Stimulated activated CD4-positive, alpha-beta T cell treated with anti-CD3 and anti-CD28 coated beads, Interleukin-12 subunit alpha, Interleukin-12 subunit beta, amount 100 ng/mL, for 24 hours (primary cell): ENCODE data around the gene TMEM198.

Source experiments
- DNase-seq, 2 experiments: peaks; one replicate each; pipeline ENCODE4 v3.0.0-alpha.2; 2020; ENCODE audit warnings: low read depth in 2 of 2

Gene TMEM198, protein sequence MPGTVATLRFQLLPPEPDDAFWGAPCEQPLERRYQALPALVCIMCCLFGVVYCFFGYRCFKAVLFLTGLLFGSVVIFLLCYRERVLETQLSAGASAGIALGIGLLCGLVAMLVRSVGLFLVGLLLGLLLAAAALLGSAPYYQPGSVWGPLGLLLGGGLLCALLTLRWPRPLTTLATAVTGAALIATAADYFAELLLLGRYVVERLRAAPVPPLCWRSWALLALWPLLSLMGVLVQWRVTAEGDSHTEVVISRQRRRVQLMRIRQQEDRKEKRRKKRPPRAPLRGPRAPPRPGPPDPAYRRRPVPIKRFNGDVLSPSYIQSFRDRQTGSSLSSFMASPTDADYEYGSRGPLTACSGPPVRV

DNA sequence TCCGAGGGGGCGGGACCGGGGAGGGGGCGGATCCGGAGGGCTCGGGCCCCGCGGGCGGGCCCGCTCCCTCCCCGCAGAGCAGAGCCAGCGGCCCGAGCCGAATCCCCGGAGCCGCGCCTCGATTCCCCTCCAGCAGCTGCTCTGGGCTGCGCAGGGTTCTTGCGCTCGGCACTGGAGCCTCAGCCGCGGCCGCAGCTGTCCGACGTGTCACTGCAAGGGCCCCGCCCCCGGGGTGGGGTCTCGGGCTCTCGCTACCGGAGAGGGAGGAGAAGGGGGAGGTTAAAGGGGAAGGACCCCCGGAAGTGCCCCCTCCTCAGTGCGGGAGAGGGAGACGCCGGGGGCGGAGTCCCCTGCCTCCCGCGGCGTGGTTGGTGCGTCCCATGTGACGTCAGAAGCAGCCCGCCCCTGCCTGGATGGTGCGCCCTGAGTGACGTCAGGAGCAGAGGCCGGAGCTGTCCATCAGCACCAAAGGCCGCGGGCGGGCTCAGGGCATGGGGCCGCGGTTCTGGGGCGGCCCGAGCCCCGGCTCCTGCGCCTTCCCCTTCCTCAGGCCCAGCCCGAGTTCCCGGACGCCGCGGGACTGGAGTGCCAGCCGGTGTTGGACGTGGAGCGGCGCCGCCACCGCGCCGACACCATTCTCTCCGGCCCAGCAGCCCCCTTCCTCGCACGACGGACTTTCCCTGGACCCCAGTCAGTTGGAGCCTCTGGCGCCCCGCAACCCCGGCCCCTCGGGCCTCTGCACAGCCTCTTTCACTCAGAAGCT is at the start of gene TMEM198, which contains the start of gene CHPF:
TMEM198 (plus strand) TSS at position 433 of the 763 bp plus-strand sequence. CDS start 700 bp downstream, outside the sequence.
CHPF (minus strand) TSS at position 214 of the 763 bp plus-strand sequence. CDS start 271 bp downstream, outside the sequence.
- peak; percentile 93 to 94 for DNase-seq

DNA sequence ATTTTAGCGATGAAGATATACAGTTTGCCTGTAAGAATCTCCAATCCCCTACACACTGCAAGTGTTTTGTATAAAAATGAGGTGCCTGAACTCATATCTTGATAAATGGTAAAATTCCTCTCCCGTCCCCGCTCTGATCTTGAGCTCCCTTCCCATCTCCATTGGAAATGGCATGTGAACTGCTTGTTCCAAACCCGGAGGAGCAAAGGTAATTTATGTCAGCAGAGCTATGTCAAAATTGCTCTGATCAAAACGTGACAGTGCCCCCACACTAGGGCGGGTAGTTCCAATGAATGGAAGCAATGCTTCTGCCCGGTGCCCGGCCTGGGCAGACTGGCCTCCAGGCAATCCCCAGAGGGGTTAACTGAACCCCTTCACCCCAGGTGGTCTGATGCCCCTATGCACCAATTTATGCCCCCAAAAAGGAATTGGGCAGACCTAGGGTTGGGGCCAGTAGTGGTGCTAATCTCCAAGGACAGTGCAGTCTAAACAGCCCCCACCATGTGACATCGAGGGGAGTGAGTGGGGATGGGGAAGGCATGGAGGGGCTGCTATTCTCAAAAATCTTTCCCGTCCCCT is 48.8 kb upstream of the TMEM198 start:
- DNase-seq = no peak

DNA sequence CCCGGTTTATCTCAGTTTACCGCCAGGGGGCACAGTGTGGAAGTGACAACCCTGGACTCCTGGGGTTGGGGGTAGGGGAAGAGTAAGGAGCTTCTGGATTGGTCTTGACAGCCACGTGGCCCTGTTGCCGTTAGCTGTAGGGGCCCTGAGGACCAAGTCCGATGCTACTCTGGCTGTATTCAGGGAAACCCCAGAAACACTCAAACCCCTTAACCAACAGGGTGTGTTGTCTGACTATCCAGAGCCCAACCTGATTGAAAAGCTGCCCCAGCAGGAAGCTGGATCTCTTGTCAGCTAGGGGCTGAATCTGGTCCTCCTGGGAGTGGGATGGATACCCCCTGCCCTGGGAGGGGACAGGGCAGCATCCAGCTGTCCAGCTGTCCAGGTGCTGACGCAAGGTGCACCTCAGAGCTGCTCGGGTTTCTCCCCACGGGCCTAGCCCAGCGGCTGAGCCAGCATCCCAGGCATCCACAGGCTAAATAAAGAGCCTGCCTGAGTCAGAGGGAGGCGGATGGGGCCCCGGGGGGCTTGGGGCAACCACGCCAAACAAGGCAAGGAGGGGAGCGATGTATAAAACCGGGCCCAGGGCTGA is 48.2 kb upstream of the TMEM198 start:
- peak; percentile 19 to 54 for DNase-seq

DNA sequence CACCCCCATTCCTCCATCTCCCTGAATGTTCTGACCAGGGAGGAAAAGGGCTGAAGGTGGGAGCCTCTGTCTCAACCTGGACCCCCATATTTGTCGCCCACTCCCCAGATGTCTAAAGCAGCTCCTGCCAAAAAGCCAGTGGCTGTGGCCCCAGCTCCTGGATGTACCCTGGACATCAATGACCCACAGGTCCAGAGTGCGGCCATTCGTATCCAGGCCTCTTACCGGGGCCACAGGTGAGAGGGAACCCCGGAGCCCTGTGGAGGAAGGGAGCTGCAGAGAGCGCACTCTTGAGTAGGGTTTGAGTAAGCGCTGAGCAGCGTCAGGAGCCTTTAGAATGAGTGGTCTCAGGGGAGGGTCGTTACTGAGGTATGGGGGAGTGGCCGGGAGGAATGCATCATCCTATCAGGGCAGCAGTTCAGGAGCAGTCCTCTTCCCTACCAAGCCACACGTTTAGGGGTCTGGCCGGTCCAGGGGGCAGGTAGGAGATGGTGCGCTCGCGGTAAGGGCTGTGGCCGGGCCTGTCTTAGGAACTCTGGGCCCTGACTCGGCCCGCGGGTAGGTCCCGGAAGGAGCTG is 47.5 kb upstream of the TMEM198 start:
- no peak for DNase-seq

DNA sequence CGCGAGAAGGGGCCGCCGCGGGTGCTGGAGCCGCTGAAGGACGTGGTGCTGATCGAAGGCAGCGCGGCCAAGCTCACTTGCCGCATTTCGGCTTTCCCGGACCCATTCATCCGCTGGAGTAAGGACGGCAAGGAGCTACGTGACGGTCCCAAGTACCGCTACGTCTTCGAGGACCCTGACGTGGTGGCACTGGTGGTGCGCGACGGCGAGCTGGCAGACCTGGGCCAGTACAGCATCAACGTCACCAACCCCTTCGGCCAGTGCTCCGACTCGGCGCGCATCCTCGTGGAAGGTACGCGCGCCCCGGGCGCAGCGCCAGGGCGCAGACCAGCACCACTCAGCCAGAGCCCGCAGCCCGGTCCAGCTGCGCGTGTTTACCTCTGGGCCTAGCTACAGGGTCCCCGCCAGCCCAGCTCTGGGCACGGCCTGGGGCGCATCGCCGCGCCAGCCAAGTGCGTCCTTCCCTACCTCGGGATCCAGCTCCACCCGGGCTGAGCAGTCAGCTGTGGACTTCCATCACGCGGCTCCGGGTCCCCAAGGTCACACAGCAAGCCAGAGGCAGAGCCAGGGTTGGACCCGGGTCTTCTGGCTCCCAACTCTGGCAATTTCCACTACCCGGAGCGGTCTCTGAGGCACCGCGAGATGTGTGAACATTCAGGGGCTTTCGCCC is 46.9 kb upstream of the TMEM198 start:
- DNase-seq = no peak

DNA sequence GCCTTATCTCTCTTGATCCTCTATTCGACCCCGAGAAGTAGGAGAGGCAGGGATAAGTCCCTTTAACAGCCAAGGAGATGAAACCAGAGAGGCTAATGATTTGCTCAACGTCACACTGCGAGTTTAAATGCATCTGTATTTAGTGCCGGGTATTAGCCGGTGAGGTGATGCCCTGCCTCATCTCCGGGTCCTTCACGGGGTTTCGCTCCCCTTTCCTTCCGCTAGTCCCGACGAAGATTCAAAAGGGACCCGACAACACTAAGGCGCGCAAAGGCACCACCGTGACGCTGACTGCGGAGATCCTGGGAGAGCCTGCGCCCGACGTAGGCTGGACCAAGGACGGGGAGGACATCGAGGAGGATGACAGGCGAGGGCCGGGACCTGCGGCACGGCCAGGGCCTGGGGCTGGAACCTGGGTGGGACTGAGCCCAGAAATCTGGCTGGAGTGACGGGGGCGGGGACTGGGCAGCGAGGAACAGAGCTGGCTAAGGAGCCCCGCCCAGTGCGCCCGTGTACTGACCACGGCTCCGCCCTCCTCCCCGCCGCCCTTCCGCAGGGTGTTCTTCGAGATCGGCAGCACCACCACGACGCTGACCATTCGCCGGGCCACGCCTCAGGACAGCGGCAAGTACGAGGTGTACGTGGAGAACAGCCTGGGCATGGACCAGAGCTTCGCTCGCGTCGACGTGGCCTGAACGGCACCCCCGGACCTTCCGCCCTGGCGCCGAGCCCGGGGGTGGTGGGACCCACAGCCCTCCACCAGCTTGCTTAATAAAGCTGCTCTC is 46.1 kb upstream of the TMEM198 start:
- DNase-seq = no peak

DNA sequence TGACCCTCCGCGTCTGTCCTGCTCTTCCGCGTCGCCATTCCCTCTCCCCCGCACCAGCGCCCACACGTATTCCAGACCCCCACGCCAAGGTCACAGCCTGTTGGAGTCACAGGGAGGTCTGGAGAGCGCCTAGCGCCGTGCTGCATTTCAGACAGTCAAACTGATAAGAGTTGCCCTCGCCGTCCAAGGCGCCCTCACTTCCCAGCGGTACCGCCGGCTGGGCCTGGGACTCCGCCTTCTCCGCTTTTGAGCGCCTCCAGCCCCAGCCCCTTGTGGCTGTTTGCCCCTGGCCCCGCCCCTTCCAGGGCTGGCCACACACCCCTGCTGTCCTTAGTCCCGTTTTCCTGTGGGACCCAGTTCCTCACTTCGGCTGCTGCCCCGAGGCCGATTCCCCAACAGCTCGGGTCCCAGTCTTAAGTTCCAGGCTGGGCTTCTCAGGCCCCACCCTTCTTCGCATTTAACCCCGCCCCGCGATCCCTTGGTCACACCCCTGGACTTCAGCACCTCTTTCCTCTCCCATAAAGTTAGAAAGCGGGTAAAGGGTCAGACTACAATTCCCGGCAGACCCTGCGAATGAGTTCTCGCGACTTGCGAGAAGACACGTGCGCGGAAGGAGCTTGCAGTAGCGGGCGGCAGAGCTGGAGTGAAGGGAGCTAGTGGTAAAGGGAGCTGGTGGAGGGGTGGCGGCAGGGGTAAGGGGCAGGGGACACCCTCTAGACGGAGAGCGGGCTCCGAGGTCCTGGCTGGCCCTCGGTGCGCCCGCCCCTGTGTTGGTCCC is 45.4 kb upstream of the TMEM198 start, which contains the start of gene GMPPA:
GMPPA (plus strand) TSS at position 612 of the 778 bp plus-strand sequence. CDS start 1,085 bp downstream, outside the sequence.
- peak; percentile 87 to 92 for DNase-seq

DNA sequence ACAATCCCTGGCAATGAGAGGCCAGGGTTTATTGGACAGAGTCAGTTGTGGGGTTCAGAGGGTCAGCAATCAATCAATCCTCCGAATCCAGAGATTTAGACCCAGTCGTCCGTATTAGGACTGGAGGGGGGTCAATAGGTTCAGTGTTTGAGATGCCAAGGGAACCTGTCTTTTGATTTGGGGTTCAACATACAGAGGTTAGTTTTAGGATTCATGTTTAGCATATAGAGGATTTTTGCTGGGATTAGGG is 44.8 kb upstream of the TMEM198 start:
- DNase-seq = no peak

DNA sequence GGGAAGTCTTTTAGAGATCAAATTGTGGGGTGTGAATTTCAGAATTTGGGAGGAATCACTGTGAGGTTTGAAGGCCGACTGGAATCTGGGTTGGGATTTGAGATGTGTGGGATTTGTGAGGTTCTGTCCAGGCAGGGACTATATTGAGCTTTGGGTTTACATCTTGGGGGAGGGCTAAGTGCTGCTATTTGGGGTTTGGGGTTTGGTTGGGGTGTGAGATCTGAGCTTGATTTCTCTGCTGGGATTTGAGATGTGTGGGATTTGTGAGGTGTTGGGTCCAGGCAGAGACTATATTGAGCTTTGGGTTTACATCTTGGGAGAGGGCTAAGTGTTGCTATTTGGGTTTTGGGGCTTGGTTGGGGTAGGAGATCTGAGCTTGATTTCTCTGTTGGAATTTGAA is 44.3 kb upstream of the TMEM198 start:
- DNase-seq = no peak

DNA sequence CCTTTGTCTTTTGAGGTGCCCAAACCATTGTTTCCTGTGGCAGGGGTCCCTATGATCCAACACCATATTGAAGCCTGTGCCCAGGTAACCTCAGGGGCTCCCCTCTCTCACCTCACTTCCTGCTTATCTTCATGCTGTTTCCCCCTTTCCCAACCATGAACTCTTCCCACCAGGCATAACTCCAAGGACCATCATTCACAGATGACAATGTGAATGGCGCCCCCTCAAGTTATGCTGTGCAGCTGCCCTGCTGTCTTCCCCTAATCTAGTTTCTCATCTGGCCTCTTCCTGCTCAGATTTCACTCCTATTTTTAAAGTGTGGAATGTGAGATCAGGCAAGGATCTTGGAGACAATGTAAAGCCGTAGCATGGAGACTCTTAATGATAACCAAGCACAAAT is 43.7 kb upstream of the TMEM198 start:
- no peak for DNase-seq

DNA sequence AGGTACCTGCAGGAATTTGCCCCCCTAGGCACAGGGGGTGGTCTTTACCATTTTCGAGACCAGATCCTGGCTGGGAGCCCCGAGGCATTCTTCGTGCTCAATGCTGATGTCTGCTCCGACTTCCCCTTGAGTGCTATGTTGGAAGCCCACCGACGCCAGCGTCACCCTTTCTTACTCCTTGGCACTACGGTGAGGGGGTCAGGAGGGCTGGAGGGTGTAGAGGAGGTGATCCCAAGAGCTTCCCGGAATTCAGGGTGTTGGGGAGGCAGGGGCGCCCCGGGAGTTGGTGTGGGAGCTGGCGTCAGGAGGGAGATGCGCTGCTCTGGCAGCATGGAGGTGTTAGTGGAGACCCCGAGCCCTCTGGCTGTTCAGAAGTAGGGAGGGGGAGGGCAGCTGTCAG is 42.0 kb upstream of the TMEM198 start:
- DNase-seq = no peak

DNA sequence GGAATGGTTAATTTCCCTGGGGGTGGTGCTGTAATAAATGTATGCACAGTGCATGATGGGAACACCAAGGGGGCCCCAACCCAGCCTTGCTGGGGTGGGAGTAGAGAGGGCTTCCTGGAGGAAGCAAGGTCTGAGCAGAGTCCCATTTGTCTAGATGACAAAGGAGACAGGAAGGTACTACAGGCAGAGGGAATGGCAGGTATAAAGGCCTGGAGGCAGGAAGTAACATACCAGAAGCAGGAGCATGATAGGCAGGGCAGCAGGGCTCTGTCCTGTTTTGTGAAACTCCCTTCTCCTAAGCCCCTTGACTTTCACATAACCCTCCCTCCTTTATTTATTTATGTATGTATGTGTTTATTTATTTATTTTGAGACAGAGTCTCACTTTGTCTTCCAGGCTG is 41.2 kb upstream of the TMEM198 start:
- no peak for DNase-seq

DNA sequence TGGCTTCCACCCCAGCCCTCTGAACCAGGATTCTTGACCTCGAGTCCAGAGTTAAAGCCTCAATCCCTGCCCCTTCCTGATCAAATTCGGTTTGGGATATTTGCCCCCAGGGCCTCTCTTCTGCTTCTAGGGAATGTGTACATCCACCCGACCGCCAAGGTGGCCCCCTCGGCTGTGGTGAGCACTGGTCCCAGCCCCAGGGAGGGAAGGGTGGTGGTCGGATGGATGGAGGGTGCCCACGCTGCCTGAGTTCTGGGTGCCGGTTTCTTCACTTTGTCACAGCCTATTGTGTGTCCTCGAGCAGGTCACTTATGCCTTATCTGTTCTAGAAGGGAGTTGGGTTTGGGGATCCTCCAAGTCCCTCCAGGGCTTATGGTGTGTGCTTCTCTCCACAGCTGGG is 38.2 kb upstream of the TMEM198 start:
- DNase-seq = no peak

DNA sequence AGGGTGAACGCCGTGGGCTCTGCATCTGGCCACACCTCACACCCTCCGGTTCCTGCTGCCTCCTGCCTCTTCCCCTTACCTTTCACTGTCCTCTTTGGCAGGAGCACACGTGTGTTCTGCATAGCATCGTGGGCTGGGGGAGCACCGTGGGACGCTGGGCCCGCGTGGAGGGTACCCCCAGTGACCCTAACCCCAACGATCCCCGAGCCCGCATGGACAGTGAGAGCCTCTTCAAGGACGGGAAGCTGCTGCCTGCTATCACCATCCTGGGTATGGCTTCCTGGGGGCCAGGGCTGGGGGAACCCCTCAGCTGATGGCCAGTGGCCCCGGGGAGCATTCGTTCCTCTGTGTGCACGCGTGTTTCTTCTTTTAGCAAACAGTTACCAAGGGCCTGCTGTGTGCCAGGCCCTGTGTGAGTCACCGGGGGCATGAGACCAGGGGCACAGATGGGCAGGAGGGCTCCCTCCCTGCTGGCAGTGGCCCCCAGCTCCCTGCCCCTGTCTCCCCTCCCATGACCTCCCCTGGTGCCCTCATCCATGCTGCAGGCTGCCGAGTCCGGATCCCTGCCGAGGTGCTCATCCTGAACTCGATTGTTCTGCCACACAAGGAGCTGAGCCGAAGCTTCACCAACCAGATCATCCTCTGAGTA is 37.6 kb upstream of the TMEM198 start:
- DNase-seq = no peak

DNA sequence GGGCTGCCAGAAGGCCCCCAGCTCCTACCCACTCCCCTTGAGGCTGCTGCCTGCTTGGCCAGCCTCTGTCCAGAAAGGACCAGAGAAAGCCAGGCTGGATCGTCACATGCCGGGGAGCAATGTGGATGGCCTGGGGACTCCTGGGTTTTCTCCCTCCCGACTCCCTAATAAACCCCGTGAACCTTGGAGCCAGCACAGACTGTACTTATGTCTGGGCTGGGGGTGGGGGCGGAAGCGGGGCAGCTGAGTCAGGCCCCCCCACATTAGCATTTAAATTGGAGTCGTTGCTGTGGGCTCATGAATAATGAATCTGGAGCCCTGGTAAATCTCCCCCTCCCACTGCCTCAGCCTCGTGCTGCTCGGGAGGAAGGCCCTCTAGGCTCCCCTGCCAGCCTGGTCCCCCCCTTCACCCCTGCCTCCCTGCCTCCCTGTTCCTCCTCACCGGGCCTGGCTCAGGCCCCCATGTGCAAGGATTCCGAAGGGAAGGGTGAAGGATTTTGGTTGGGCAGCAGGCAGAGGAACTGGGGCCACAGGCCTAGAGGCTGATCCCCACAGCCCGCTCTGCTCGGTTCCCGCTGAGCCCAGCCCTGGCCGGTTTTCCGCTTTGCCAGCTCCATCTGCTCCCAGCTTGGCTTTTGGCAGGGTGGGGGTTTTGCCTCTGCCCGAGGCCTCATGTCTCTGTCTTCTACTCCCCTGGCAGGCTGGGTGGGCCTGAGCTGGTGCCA is 36.9 kb upstream of the TMEM198 start:
- no peak for DNase-seq

DNA sequence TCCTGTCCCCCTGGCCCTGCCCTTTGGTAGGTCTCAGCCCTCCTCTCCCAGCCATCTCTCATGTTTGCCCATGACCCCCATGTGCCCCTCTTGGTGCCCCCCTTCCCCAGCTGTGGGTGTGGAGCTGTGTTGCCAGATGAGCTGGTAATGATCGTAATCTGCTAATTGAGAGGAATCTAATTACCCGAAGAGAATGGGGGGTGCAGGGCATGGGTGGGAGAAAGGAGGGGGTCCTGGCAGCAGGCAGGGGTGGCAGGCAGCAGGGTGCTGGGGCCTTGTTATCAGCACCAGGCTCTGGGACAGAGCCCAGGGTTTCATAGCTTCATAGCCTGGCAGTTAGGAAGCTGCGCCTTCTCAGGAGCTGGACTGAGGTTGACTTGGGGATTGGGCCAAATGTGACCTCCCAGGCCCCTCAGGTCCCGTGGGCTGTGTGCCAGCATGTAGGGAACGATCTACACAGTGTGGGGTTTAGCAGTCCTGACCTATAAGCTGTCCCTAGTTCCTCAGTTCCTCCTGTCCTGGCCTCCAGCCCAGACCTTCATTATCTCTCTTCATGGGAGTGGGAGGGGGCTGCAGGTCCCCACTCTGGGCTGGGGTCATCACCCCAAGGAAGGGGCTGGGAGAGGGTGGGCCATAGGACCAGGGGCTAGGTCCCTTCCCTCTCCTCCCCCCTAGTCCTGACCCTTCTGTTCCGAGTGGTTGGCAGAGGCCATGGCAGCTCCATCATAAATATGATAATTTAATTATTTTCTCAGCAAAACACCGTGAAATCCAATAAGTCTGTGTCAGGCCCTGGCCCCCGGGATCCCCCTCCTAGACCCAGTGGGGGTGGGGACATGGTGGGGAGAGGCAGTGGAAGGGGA is 36.0 kb upstream of the TMEM198 start:
- DNase-seq = no peak

DNA sequence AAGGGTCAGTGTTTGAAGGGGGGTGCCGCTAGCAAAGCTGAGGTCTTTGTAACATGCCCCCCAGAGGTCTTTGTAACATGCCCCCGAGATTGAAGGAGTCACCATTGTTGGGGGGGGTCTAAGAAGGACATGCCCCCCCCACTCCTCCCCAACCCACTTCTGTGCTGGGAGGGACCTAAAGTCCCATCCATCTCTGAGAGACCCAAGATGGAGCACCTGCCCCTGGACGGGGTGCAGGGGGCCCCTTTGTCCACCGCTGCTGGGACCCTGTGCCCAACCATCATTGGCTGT is 35.4 kb upstream of the TMEM198 start:
- no peak for DNase-seq
